Measurements from ENCODE around the gene B3GLCT. TPM values are rescaled to one million over a fixed set of nuclear protein-coding genes. Genes with fewer than 3 reads are reported as not detected.

The B3GLCT gene
- total and polyA plus RNA-seq, 2 experiments from 2014 or later = 5.7 to 10.8 TPM

DNA sequence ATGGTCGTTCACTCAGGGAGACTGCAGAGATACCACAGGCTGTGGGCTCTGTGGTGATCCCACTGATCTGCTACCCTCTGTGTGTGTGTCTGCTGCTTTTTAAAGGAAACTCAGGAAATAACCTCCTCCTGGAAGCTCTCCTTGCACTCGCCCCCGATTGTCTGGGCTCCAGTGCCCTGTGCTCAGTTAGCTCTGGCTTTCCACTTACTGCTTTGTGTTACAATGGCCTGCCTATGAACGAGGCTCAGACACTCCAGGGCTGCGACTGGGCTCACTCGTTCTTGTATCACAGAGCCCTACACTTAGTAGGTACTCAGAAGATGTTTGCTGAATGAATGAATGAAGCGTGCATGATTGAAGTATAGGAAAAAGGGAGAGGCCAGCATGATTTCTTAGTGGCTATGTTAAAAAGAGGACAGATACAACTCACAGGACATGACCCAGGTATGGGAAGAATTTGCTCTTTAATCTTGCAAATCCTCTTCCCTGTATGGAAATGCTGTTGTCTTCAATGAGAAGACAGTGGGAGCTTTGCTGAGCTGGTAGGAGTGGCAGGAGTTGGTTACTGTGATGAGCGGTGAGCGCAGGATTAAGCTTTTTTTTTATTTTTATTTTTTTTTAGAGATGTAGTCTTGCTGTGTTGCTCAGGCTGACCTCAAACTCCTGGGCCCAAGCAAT is 26.4 kb downstream of the B3GLCT start:
- WGBS (ENCODE audit: low lambda C conversion rate, missing lambda C conversion rate) = 79% methylated on average over 9 of the region's 9 CpGs
- TF ChIP-seq EZH2 (IDR thresholded peaks at IDR 0.05; ENCODE audit: borderline replicate concordance) (no peak), EZH2phosphoT487 (IDR thresholded peaks at IDR 0.05; ENCODE audit: low read depth, severe bottlenecking, unreplicated experiment) (no peak)
- TF ChIP-seq, protein P1, sequence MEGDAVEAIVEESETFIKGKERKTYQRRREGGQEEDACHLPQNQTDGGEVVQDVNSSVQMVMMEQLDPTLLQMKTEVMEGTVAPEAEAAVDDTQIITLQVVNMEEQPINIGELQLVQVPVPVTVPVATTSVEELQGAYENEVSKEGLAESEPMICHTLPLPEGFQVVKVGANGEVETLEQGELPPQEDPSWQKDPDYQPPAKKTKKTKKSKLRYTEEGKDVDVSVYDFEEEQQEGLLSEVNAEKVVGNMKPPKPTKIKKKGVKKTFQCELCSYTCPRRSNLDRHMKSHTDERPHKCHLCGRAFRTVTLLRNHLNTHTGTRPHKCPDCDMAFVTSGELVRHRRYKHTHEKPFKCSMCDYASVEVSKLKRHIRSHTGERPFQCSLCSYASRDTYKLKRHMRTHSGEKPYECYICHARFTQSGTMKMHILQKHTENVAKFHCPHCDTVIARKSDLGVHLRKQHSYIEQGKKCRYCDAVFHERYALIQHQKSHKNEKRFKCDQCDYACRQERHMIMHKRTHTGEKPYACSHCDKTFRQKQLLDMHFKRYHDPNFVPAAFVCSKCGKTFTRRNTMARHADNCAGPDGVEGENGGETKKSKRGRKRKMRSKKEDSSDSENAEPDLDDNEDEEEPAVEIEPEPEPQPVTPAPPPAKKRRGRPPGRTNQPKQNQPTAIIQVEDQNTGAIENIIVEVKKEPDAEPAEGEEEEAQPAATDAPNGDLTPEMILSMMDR (IDR thresholded peaks at IDR 0.05; ENCODE audit: poor library complexity) = no peak

DNA sequence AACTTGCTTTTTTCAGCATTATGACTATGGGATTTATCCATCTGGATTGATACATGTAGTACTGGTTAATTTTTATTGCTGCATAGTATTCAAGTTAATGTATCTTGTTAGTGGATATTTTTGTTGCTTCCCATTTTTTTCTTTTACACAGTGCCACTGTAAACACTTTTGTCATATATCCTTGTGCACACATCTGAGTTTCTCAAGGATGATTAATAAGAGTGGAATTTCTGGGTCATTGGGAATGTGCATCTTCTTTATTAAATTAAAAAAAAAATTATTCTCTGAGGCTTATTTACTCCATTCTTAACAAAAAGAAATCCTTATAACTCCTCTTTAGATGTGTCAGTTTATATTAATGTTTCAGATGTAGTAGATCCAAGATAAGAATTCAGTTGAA is 27.3 kb downstream of the B3GLCT start:
- H3K27ac ChIP-seq = no peak overlapping the region
- no peak overlapping the region for H2AFZ ChIP-seq
- H3K79me2 ChIP-seq = no peaks in the 10 kb centered on the region
- TF ChIP-seq, protein P1 (IDR thresholded peaks at IDR 0.05; ENCODE audit: poor library complexity) = no peak
- TF ChIP-seq EZH2phosphoT487 (IDR thresholded peaks at IDR 0.05; ENCODE audit: low read depth, severe bottlenecking, unreplicated experiment) = no peak
- no peak for TF ChIP-seq EZH2 (IDR thresholded peaks at IDR 0.05; ENCODE audit: borderline replicate concordance)
- no peak for DNase-seq (ENCODE audit: low spot score)
- H3K4me2 ChIP-seq = no peak overlapping the region
- H3K9me3 ChIP-seq (ENCODE audit: low read depth) = no peaks in the 10 kb centered on the region
- no peak overlapping the region for H3K4me3 ChIP-seq
- H3K27me3 ChIP-seq = no peaks in the 10 kb centered on the region
- H4K20me1 ChIP-seq (ENCODE audit: insufficient read depth, poor library complexity, severe bottlenecking) = no peaks in the 10 kb centered on the region
- H3K36me3 ChIP-seq (replicated peaks; ENCODE audit: insufficient read depth, low read depth) = no peaks in the 10 kb centered on the region
- no peaks in the 10 kb centered on the region for H3K9me2 ChIP-seq (replicated peaks; ENCODE audit: insufficient read depth)
- H3K4me1 ChIP-seq (ENCODE audit: insufficient read depth) = no peaks in the 10 kb centered on the region

More for the DNA sequence above, 26.4 kb downstream of the B3GLCT start:
- Histone ChIP-seq H3K27me3 (no peaks in the 10 kb centered on the region), H3K9me3 (ENCODE audit: low read depth) (no peaks in the 10 kb centered on the region), H3K27ac (no peak overlapping the region), H3K4me3 (no peak overlapping the region), H3K4me2 (no peak overlapping the region), H3K9me2 (replicated peaks; ENCODE audit: insufficient read depth) (no peaks in the 10 kb centered on the region), H3K4me1 (ENCODE audit: insufficient read depth) (no peaks in the 10 kb centered on the region), H2AFZ (no peak overlapping the region), H3K36me3 (replicated peaks; ENCODE audit: insufficient read depth, low read depth) (no peaks in the 10 kb centered on the region), H4K20me1 (ENCODE audit: insufficient read depth, poor library complexity, severe bottlenecking) (no peaks in the 10 kb centered on the region), H3K79me2 (no peaks in the 10 kb centered on the region)
- no peak for DNase-seq (ENCODE audit: low spot score)

DNA sequence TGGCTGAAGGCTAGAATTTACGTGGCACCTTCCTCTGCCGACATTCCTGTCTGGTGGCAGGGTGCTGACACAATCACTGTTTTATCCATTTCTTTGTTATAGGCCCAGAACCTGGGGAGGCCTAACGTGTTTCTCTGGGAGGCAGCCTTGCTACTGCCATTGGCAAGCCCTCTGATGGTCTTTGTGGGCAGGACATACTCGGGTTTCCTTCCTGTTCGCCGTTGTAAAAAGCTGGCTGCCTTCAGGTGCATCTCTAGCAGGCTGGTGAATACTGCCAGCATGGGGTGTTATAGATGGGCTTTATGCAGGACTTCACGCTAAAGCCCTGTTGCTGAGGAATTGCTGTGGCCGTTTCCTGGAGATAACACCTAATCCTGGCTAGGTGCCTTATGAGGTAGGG is 28.1 kb downstream of the B3GLCT start:
- TF ChIP-seq, protein P1 (IDR thresholded peaks at IDR 0.05; ENCODE audit: poor library complexity) = no peak
- no peak for TF ChIP-seq EZH2 (IDR thresholded peaks at IDR 0.05; ENCODE audit: borderline replicate concordance)
- no peak for TF ChIP-seq EZH2phosphoT487 (IDR thresholded peaks at IDR 0.05; ENCODE audit: low read depth, severe bottlenecking, unreplicated experiment)
- H3K36me3 ChIP-seq (replicated peaks; ENCODE audit: insufficient read depth, low read depth) = no peaks in the 10 kb centered on the region
- no peak overlapping the region for H3K4me2 ChIP-seq
- peak overlapping the region; percentile 13 for H3K27ac ChIP-seq
- 68% methylated on average over 8 of the region's 8 CpGs for WGBS (ENCODE audit: low lambda C conversion rate, missing lambda C conversion rate)
- no peaks in the 10 kb centered on the region for H3K9me2 ChIP-seq (replicated peaks; ENCODE audit: insufficient read depth)
- no peak overlapping the region for H3K4me3 ChIP-seq
- H2AFZ ChIP-seq = no peak overlapping the region
- DNase-seq (ENCODE audit: low spot score) = no peak
- no peaks in the 10 kb centered on the region for H4K20me1 ChIP-seq (ENCODE audit: insufficient read depth, poor library complexity, severe bottlenecking)
- H3K9me3 ChIP-seq (ENCODE audit: low read depth) = no peaks in the 10 kb centered on the region
- no peaks in the 10 kb centered on the region for H3K79me2 ChIP-seq
- H3K4me1 ChIP-seq (ENCODE audit: insufficient read depth) = no peaks in the 10 kb centered on the region
- no peaks in the 10 kb centered on the region for H3K27me3 ChIP-seq

Measured in hepatocyte (in vitro differentiated cells).